ENCODE measurements around the gene AMN1. TPM values are rescaled to one million over a fixed set of nuclear protein-coding genes. Genes with fewer than 3 reads are reported as not detected.
"Not testable (repeated sequence)": the region's sequence is repeated elsewhere in the genome, so short reads cannot be mapped to it uniquely, and the experiment has no call there.

Gene AMN1
- total RNA-seq, 1 donor from 2014 or later, result 9.7 TPM

GRCh38 chr12:31708118-31708517, 20.7 kb downstream of the AMN1 start:
- ATAC-seq (ENCODE audit: poor library complexity); DNase-seq; intact Hi-C loops (cut with DNase I): not testable (repeated sequence)

DNA sequence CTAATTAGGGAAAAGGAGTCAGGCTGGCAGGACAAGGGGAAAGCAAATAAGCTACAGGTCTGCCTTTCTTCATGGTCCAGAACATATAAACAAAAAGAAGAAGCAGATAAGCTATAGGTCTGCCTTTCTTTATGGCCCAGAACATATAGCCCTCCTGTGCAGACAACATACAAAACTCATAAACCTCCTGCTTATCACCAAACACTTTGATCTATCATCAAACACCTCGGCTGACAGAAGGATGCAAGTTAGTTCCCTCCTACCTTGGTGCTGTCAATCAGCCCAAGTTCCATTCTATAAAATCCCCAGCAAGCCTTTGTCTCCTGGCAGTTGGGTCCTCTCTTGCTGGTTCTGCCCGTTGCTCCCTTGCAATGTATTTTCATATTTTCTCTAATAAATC, 23.2 kb downstream of the AMN1 start:
- ATAC-seq (ENCODE audit: poor library complexity) (no peak), DNase-seq (no peak)
- intact Hi-C loops (cut with DNase I), result no loop called here

GRCh38 chr12:31702047-31702446, 26.8 kb downstream of the AMN1 start:
- no peak for ATAC-seq (ENCODE audit: poor library complexity)
- intact Hi-C loops (cut with DNase I), result no loop called here
- DNase-seq, result no peak

DNA sequence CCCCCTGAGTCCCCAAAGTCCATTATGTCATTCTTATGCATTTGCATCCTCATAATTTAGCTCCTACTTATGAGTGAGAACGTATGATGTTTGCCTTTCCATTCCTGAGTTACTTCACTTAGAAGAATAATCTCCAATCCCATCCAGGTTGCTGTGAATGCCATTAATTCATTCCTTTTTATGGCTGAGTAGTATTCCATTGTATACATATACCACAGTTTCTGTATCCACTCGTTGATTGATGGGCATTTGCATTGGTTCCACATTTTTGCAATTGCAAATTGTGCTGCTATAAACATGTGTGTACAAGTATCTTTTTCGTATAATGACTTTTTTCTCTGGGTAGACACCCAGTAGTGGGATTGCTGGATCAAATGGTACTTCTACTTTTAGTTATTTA, 38.9 kb downstream of the AMN1 start:
- DNase-seq; intact Hi-C loops (cut with DNase I): not testable (repeated sequence)

DNA sequence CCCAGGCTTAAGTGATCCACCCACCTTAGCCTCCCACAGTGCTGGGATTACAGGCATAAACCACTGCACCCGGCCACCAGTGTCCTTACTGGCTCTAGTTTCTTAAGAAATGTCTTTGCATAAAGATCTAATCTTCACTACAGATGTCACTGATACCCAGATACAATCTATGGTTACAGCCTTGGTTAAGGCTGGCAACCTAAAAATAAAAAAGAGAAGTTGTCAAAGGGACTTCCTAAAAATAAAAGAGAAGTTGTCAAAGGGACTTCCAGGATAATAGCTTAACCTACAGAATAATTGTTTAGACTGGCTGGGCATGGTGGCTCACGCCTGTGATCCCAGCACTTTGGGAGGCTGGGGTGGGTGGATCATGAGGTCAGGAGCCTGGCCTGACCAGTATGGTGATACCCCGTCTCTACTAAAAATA, 41.7 kb downstream of the AMN1 start:
- intact Hi-C loops (cut with DNase I), result no loop called here

More for the DNA sequence above, 38.9 kb downstream of the AMN1 start:
- not testable (repeated sequence) for ATAC-seq (ENCODE audit: poor library complexity)

DNA sequence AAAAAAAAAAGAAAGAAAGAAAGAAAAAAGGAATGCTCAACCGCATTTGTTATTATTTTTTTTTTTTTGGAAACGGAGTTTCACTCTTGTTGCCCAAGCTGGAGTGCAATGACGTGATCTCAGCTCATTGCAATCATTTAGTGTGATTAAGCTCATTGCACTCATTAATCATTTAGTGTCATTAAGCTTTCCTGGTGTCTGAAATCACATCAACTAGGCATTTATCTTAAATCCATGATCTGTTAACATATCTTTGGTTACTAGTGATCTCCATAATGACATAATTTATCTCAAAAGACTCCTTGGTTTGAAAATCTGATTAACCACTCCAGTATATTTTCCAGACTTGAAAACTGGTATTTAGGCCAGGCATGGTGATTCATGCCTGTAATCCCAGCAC, 43.0 kb downstream of the AMN1 start:
- intact Hi-C loops (cut with DNase I), result no loop called here
- DNase-seq, result no peak
- no peak for ATAC-seq (ENCODE audit: poor library complexity)

More for the DNA sequence above, 41.7 kb downstream of the AMN1 start:
- peak; percentile 48 for ATAC-seq (ENCODE audit: poor library complexity)
- DNase-seq, result no peak

DNA sequence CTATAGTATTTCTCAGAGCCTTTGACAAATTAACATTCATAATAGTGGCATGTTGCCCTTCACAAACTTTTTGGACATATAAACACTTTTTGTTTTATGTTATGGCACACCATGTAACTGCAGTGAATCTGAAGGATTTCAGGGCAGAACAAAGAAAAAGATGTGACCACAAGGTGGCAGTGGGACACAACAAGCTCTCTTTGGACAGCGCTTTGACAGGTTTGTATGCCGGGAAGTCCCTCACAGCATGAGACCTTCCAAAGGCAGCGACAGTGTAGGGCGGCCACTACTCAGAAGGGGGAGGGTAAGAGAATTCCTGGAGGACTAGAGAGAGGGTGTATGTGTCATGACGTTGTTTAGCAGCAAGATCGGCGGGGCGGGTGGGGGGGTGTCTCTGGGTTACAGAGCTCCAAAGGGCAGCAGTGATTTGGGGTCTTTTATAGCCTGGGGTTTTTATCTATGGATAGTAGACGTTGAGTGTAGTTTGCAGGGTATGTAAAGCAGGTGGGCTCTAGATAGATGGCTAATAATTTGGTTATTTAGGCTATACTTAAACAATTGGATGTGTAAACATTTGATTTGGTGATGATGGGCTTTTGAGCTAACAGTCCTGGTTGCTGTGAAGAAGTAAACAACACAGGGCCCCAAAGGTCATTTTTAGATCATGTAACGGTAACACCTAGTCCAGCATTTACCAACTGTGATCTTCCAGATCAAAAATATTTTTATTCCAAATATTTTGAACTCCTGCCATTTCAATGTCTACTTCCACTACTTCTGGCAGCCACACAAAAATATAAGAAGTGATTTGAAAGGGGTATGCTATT, 46.5 kb downstream of the AMN1 start:
- no peak for DNase-seq
- peak; percentile 76 for ATAC-seq (ENCODE audit: poor library complexity)
- intact Hi-C loops (cut with DNase I), result no loop called here

DNA sequence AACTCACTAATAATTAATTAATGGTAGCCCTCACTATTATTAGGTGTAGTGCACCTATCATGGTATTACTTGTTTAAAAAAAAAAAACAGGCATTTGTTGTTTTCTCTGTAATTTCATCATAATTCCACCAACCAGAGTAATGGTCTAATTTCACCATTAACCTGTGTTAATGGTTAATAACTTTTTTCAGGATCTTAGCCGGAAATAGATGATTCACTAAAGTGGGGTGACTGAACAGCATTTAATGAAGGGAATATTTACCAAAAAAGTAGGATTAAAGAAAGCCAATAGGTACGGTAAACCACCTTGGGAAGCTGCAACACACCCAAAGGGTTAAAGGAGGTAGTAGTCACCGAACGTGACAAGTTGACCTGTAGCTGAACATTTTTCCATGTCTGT, 56.3 kb downstream of the AMN1 start:
- intact Hi-C loops (cut with DNase I), result no loop called here
- ATAC-seq (ENCODE audit: poor library complexity) (no peak), DNase-seq (no peak)

- intact Hi-C loops (cut with DNase I), result loop anchor here (10.0 kb wide), 1 partner anchor 1005 kb away; the partner anchor contains the start of gene DNM1L
- not testable (repeated sequence) for DNase-seq; ATAC-seq (ENCODE audit: poor library complexity)
These were observed 59.2 kb downstream of the AMN1 start for GRCh38 chr12:31669582-31669981.

- intact Hi-C loops (cut with DNase I), result loop anchor here (10.0 kb wide), 1 partner anchor 1006 kb away; the partner anchor contains the start of gene DNM1L
- ATAC-seq (ENCODE audit: poor library complexity), result no peak
- DNase-seq, result no peak
These were observed 59.8 kb downstream of the AMN1 start for GRCh38 chr12:31669020-31669419.

DNA sequence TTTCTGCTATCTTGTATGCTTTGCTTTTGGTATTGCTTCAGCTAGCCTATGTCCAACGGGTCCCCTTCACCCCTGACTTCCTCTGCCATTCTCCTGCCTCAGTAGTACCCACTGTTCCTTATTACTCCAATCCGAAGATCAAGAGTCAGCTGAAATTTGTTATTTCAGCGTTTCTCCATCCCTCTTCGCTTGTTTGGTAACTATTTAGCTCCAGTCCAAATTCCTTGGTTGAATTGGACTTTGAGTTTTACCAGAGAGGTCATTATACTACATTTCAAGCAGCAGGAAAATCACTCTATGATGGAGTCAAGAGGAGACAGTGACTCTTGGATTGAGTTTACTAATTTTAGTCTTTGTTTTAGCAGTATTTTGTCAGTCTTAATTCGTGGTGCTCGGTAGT, 64.8 kb downstream of the AMN1 start:
- DNase-seq (no peak), ATAC-seq (ENCODE audit: poor library complexity) (no peak)
- intact Hi-C loops (cut with DNase I), result loop anchor here (10.0 kb wide), 1 partner anchor 1011 kb away; the partner anchor contains the start of gene DNM1L

DNA sequence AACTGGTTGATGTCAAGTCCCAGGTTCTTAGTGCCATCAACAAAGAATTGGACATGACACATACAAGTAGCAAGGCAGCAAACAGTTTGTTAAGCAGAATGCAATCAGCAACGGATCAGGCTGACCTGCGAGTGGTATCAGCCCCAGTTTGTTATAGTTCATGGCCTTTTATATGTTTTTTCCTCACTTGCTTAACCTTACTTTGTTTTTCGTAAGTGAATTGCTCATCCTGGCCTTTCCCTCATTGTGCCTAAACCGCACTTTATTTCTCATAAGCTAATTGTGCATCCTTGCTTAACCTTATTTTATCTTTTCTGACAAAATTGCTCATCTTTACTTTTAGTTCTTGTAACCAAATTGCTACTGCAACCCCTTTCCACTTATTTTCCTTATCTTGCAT, 65.2 kb downstream of the AMN1 start:
- DNase-seq (no peak), ATAC-seq (ENCODE audit: poor library complexity) (no peak)
- intact Hi-C loops (cut with DNase I), result loop anchor here (10.0 kb wide), 1 partner anchor 1011 kb away; the partner anchor contains the start of gene DNM1L

DNA sequence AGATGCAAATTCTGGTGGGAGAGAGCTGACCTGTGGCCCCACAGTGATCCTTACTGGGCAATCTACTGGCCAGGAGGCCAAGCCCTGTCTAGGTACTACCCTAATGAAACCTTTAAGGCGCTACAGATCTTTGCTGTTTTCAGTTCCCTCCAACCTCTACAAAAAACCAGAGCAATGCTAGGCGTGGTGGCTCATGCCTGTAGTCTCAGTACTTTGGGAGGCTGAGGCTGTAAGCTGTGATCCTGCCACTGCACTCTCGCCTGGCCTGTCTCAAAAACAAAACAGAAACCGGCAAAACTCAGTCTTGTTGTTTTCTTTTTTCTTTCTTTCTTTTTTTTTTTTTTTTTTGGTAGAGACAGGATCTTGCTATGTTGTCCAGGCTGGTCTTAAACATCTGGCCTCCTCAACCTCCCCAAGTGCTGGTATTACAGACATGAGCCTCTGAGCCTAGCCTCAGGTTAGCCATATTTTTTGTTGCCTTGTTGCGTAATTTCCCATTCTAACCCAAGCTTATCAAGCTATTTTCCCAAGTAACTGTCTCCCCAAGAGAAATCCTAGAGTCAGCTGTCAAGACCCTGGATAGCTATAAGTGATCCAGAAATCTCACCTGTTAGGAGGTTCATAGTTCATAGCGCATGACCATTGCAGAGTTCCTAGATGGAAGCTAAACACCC, 66.5 kb downstream of the AMN1 start:
- no peak for ATAC-seq (ENCODE audit: poor library complexity)
- intact Hi-C loops (cut with DNase I), result loop anchor here (10.0 kb wide), 1 partner anchor 1012 kb away; the partner anchor contains the start of gene DNM1L
- DNase-seq, result no peak

GRCh38 chr12:31659087-31659942, 69.5 kb downstream of the AMN1 start, which contains the start of gene ETFBKMT:
TSS of gene ETFBKMT (plus strand) at chr12:31659688. CDS start at chr12:31661954, 2,266 bp downstream.
- ATAC-seq (ENCODE audit: poor library complexity) (peak; percentile 98), DNase-seq (peak; percentile 91)
- intact Hi-C loops (cut with DNase I), result loop anchor here (10.0 kb wide), 1 partner anchor 645 kb away; no protein-coding TSS in a partner anchor

- ATAC-seq (ENCODE audit: poor library complexity), result peak; percentile 8
- intact Hi-C loops (cut with DNase I), result loop anchor here (10.0 kb wide), 1 partner anchor 646 kb away; no protein-coding TSS in a partner anchor
These were observed 70.2 kb downstream of the AMN1 start for GRCh38 chr12:31658471-31659086.

DNA sequence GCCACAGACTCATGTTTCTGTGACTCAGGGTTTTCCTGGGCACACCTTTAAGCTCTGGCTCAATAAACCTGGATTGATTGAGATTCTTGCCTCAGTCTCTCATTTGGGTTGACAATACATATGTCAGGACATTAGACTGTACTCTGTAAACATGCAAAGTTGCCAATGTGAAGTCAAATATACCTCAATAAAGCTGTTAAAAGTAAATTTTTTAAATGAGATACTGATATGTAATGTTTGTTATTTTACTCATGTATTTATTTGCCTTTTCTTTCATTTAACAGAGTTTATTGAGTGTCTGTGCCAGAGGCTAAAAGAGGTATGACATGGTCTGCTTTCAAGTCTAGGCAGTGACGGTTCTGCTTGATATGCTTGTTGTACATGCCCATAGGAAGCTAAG, 73.0 kb downstream of the AMN1 start:
- ATAC-seq (ENCODE audit: poor library complexity) (no peak), DNase-seq (no peak)
- intact Hi-C loops (cut with DNase I), result loop anchor here (10.0 kb wide), 1 partner anchor 649 kb away; no protein-coding TSS in a partner anchor

More at GRCh38 chr12:31658471-31659086, 70.2 kb downstream of the AMN1 start:
- no peak for DNase-seq

DNA sequence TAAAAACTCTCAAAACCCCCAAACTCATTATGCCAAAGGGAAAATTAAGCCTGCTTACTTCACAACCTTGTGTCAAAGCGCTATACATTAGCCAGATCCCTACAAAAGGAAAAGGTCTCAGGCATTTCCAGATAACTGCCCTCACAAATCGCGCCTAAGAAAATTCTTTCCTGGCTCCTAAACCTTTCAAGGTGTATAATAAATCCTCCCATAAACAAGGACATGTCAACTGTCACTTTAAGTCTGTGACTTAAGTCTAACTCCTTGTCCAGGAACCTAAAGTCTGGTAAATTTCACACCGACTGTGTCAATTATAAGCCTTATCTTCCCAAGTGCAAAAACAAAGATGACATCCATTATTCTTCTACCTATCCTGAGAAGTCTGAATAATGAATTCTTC, 73.6 kb downstream of the AMN1 start:
- ATAC-seq (ENCODE audit: poor library complexity) (no peak), DNase-seq (no peak)
- intact Hi-C loops (cut with DNase I), result loop anchor here (10.0 kb wide), 1 partner anchor 650 kb away; no protein-coding TSS in a partner anchor
